Measurements from ENCODE around the gene ECM2. TPM values are rescaled to one million over a fixed set of nuclear protein-coding genes. Genes with fewer than 3 reads are reported as not detected.
"Not testable (repeated sequence)": the region's sequence is repeated elsewhere in the genome, so short reads cannot be mapped to it uniquely, and the experiment has no call there.

ECM2 gene
- 0.11 TPM in 1 of 2 replicates, not detected in the other for total RNA-seq (2014; rRNA removed; shearing (Covaris generic); ENCODE audit: low replicate concordance)

- Histone ChIP-seq H3K4me1 (ENCODE audit: low read length) (peaks cover 28% of the 10 kb centered on the region), H2AFZ (ENCODE audit: low read length) (peak within 1 kb of the TSS; percentile 10; the same call in 1 of the 2 replicates)
These were observed at the start of gene ECM2 for GRCh38 chr9:92535940-92536850. ECM2 (minus strand) TSS chr9:92535990; CDS start chr9:92522866, 13,124 bp downstream.

GRCh38 chr9:92576175-92576574 is 40.4 kb upstream of the ECM2 start:
- Histone ChIP-seq H3K9me3 (ENCODE audit: low read length) (no peaks in the 10 kb centered on the region), H3K79me2 (ENCODE audit: low read length) (no peaks in the 10 kb centered on the region), H3K4me2 (ENCODE audit: low read depth, low read length, poor library complexity, severe bottlenecking) (no peak overlapping the region), H3K27me3 (ENCODE audit: low read length) (no peaks in the 10 kb centered on the region), H4K20me1 (ENCODE audit: insufficient read depth, low read depth, low read length) (no peaks in the 10 kb centered on the region), H3K36me3 (ENCODE audit: insufficient read depth, low read length) (no peaks in the 10 kb centered on the region), H3K4me3 (ENCODE audit: low read length) (no peak overlapping the region), H2AFZ (ENCODE audit: low read length) (no peak overlapping the region), H3K27ac (ENCODE audit: low read length) (no peak overlapping the region), H3K9me2 (replicated peaks; ENCODE audit: insufficient read depth, low read length) (no peaks in the 10 kb centered on the region), H3K4me1 (ENCODE audit: low read length) (no peaks in the 10 kb centered on the region), H3K9ac (ENCODE audit: low read length) (no peak overlapping the region)
- DNase-seq, result no peak

More at GRCh38 chr9:92535940-92536850, at the start of gene ECM2:
- H3K36me3 ChIP-seq (ENCODE audit: insufficient read depth, low read length), result no peaks in the 10 kb centered on the region
- H3K9me2 ChIP-seq (replicated peaks; ENCODE audit: insufficient read depth, low read length), result no peaks in the 10 kb centered on the region
- H3K9me3 ChIP-seq (ENCODE audit: low read length), result no peaks in the 10 kb centered on the region
- no peaks in the 10 kb centered on the region for H3K27me3 ChIP-seq (ENCODE audit: low read length)
- peak within 1 kb of the TSS; percentile 64 for H3K4me2 ChIP-seq (ENCODE audit: low read depth, low read length, poor library complexity, severe bottlenecking)
- no peaks in the 10 kb centered on the region for H4K20me1 ChIP-seq (ENCODE audit: insufficient read depth, low read depth, low read length)
- no peaks in the 10 kb centered on the region for H3K79me2 ChIP-seq (ENCODE audit: low read length)
- H3K9ac ChIP-seq (ENCODE audit: low read length), result peak within 1 kb of the TSS; percentile 29
- H3K27ac ChIP-seq (ENCODE audit: low read length), result no peak within 1 kb of the TSS
- no peak within 1 kb of the TSS; the same call in 1 of the 2 replicates for H3K4me3 ChIP-seq (ENCODE audit: low read length)
- no peak for DNase-seq

GRCh38 chr9:92573612-92574011 is 37.8 kb upstream of the ECM2 start:
- not testable (repeated sequence) for H3K36me3 ChIP-seq (ENCODE audit: insufficient read depth, low read length); H3K27me3 ChIP-seq (ENCODE audit: low read length); H3K9me3 ChIP-seq (ENCODE audit: low read length); H3K4me3 ChIP-seq (ENCODE audit: low read length); H3K4me2 ChIP-seq (ENCODE audit: low read depth, low read length, poor library complexity, severe bottlenecking); H3K27ac ChIP-seq (ENCODE audit: low read length); H3K9ac ChIP-seq (ENCODE audit: low read length); H2AFZ ChIP-seq (ENCODE audit: low read length); H3K4me1 ChIP-seq (ENCODE audit: low read length); DNase-seq; H4K20me1 ChIP-seq (ENCODE audit: insufficient read depth, low read depth, low read length); H3K9me2 ChIP-seq (replicated peaks; ENCODE audit: insufficient read depth, low read length); H3K79me2 ChIP-seq (ENCODE audit: low read length)

DNA sequence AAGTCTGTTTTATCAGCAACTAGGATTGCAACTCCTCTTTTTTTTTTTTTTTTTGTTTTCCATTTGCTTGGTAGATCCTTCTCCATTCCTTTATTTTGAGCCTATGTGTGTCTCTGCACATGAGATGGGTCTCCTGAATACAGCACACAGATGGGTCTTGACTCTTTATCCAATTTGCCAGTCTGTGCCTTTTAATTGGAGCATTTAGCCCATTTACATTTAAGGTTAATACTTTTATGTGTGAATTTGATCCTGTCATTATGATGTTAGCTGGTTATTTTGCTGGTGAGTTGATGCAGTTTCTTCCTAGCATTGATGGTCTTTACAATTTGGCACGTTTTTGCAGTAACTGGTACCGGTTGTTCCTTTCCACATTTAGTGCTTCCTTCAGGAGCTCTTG is 36.1 kb upstream of the ECM2 start:
- H3K9ac ChIP-seq (ENCODE audit: low read length); H3K27me3 ChIP-seq (ENCODE audit: low read length); H3K79me2 ChIP-seq (ENCODE audit: low read length); H4K20me1 ChIP-seq (ENCODE audit: insufficient read depth, low read depth, low read length); H3K9me3 ChIP-seq (ENCODE audit: low read length); H2AFZ ChIP-seq (ENCODE audit: low read length); H3K4me3 ChIP-seq (ENCODE audit: low read length); H3K27ac ChIP-seq (ENCODE audit: low read length); H3K36me3 ChIP-seq (ENCODE audit: insufficient read depth, low read length); DNase-seq; H3K4me1 ChIP-seq (ENCODE audit: low read length); H3K4me2 ChIP-seq (ENCODE audit: low read depth, low read length, poor library complexity, severe bottlenecking); H3K9me2 ChIP-seq (replicated peaks; ENCODE audit: insufficient read depth, low read length): not testable (repeated sequence)

- Histone ChIP-seq H4K20me1 (ENCODE audit: insufficient read depth, low read depth, low read length) (no peaks in the 10 kb centered on the region), H3K36me3 (ENCODE audit: insufficient read depth, low read length) (no peaks in the 10 kb centered on the region), H3K9me2 (replicated peaks; ENCODE audit: insufficient read depth, low read length) (no peaks in the 10 kb centered on the region), H3K79me2 (ENCODE audit: low read length) (no peaks in the 10 kb centered on the region), H3K27me3 (ENCODE audit: low read length) (no peaks in the 10 kb centered on the region), H3K9me3 (ENCODE audit: low read length) (peaks cover 9% of the 10 kb centered on the region), H2AFZ (ENCODE audit: low read length) (no peak overlapping the region), H3K4me2 (ENCODE audit: low read depth, low read length, poor library complexity, severe bottlenecking) (no peak overlapping the region), H3K4me1 (ENCODE audit: low read length) (no peaks in the 10 kb centered on the region), H3K9ac (ENCODE audit: low read length) (no peak overlapping the region), H3K4me3 (ENCODE audit: low read length) (no peak overlapping the region), H3K27ac (ENCODE audit: low read length) (no peak overlapping the region)
- no peak for DNase-seq
These were observed 29.2 kb upstream of the ECM2 start for GRCh38 chr9:92564982-92565381.

GRCh38 chr9:92564504-92564903 is 28.7 kb upstream of the ECM2 start:
- Histone ChIP-seq H3K36me3 (ENCODE audit: insufficient read depth, low read length) (no peaks in the 10 kb centered on the region), H3K9me2 (replicated peaks; ENCODE audit: insufficient read depth, low read length) (no peaks in the 10 kb centered on the region), H3K27me3 (ENCODE audit: low read length) (no peaks in the 10 kb centered on the region), H4K20me1 (ENCODE audit: insufficient read depth, low read depth, low read length) (no peaks in the 10 kb centered on the region), H3K79me2 (ENCODE audit: low read length) (no peaks in the 10 kb centered on the region), H3K4me3 (ENCODE audit: low read length) (no peak overlapping the region), H3K4me1 (ENCODE audit: low read length) (no peaks in the 10 kb centered on the region), H3K9ac (ENCODE audit: low read length) (no peak overlapping the region), H3K4me2 (ENCODE audit: low read depth, low read length, poor library complexity, severe bottlenecking) (no peak overlapping the region), H2AFZ (ENCODE audit: low read length) (no peak overlapping the region), H3K9me3 (ENCODE audit: low read length) (peaks cover 9% of the 10 kb centered on the region), H3K27ac (ENCODE audit: low read length) (no peak overlapping the region)
- no peak for DNase-seq

DNA sequence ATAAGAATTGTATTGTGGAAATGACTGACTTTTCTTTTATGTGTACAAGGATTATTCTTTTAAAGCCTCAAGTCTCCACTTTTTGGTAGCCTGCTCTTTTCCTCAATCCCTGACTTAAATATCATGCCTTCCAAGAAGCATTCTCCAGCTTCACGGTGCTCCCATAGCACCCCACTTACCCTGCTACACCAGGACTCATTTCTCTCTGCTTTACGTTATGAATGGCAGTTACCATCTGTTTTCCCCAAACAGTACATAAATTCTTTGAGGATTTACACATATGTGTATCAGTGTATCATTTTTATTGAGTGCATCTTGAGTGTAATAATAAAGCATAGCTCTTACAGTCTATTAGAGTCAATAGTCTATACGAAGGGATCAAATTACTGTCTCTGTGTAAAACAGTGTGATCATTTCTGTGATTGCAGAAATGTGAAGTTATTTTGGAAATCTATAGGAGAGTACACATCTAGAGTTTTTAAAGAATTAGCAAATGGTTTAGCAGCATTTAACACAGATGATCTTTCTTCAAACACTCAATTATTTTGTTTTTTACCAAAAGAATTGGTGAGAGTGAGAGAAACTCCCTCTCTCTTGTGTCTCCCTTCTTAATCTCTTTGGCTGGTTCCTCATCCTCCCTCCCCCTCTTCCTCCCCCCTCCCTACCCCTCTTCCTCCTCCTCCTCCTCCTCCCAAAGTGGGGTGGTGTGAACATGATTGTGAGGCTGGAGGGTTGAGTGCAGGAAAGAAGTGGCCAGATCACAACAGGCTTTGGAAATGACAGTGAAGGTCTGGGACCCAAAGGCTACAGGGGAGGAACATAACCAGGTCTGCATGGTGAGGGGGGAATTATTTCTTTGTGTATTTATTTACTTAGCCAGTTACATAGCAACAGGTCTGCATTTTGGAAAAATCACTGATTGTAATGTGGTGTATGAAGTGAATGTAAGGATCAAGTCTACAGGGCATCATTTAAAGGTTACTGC is 27.6 kb upstream of the ECM2 start:
- Histone ChIP-seq H3K79me2 (ENCODE audit: low read length) (no peaks in the 10 kb centered on the region), H3K9me2 (replicated peaks; ENCODE audit: insufficient read depth, low read length) (no peaks in the 10 kb centered on the region), H3K4me3 (ENCODE audit: low read length) (no peak overlapping the region), H3K4me2 (ENCODE audit: low read depth, low read length, poor library complexity, severe bottlenecking) (no peak overlapping the region), H3K9me3 (ENCODE audit: low read length) (peaks cover 9% of the 10 kb centered on the region), H3K27ac (ENCODE audit: low read length) (no peak overlapping the region), H2AFZ (ENCODE audit: low read length) (no peak overlapping the region), H3K36me3 (ENCODE audit: insufficient read depth, low read length) (no peaks in the 10 kb centered on the region), H3K9ac (ENCODE audit: low read length) (no peak overlapping the region), H3K27me3 (ENCODE audit: low read length) (no peaks in the 10 kb centered on the region), H3K4me1 (ENCODE audit: low read length) (no peaks in the 10 kb centered on the region), H4K20me1 (ENCODE audit: insufficient read depth, low read depth, low read length) (no peaks in the 10 kb centered on the region)
- no peak for DNase-seq

- no peaks in the 10 kb centered on the region for H3K4me1 ChIP-seq (ENCODE audit: low read length)
- H3K36me3 ChIP-seq (ENCODE audit: insufficient read depth, low read length), result no peaks in the 10 kb centered on the region
- H3K9ac ChIP-seq (ENCODE audit: low read length), result no peak overlapping the region
- no peaks in the 10 kb centered on the region for H3K27me3 ChIP-seq (ENCODE audit: low read length)
- peaks cover 7% of the 10 kb centered on the region for H3K9me3 ChIP-seq (ENCODE audit: low read length)
- H4K20me1 ChIP-seq (ENCODE audit: insufficient read depth, low read depth, low read length), result no peaks in the 10 kb centered on the region
- no peak overlapping the region for H2AFZ ChIP-seq (ENCODE audit: low read length)
- H3K4me2 ChIP-seq (ENCODE audit: low read depth, low read length, poor library complexity, severe bottlenecking), result no peak overlapping the region
- DNase-seq, result no peak
- H3K79me2 ChIP-seq (ENCODE audit: low read length), result no peaks in the 10 kb centered on the region
- H3K4me3 ChIP-seq (ENCODE audit: low read length), result no peak overlapping the region
- H3K27ac ChIP-seq (ENCODE audit: low read length), result no peak overlapping the region
- no peaks in the 10 kb centered on the region for H3K9me2 ChIP-seq (replicated peaks; ENCODE audit: insufficient read depth, low read length)
These were observed 26.7 kb upstream of the ECM2 start for GRCh38 chr9:92562461-92562967.
